NT2/D1 (cell line): ENCODE results near the gene SYK.

Source experiments
- DNase-seq: peaks from one replicate; pipeline ENCODE4 v3.0.0-alpha.2; 2011; ENCODE audit warnings: low read depth, low spot score
- H3K27me3 ChIP-seq: 2 replicates; pipeline ENCODE4 v1.6.0; 2011; ENCODE audit warnings: mild to moderate bottlenecking; ENCODE audit not compliant: insufficient read length, insufficient read depth
- H3K36me3 ChIP-seq: 2 replicates; pipeline ENCODE4 v1.6.1; 2011; ENCODE audit warnings: mild to moderate bottlenecking, low read length, mixed read lengths; ENCODE audit not compliant: insufficient read depth, insufficient read length
- H3K4me1 ChIP-seq: 2 replicates; pipeline ENCODE4 v1.5.1; 2011; ENCODE audit not compliant: insufficient read depth, insufficient read length
- H3K4me3 ChIP-seq: 2 replicates; pipeline ENCODE4 v1.5.1; 2011; ENCODE audit warnings: low read depth; ENCODE audit not compliant: insufficient read length
- H3K9ac ChIP-seq: 2 replicates; pipeline ENCODE4 v1.6.0; 2011; ENCODE audit warnings: low read depth; ENCODE audit not compliant: insufficient read length
- H3K9me3 ChIP-seq: 2 replicates; pipeline ENCODE4 v1.5.1; 2011; ENCODE audit warnings: mild to moderate bottlenecking, low read length; ENCODE audit not compliant: insufficient read depth
- SUZ12 ChIP-seq: IDR thresholded peaks from 2 replicates; pipeline ENCODE4 v1.6.1; 2011; ENCODE audit not compliant: insufficient read length, insufficient read depth; ENCODE audit errors: extremely low read depth
- YY1 ChIP-seq: IDR thresholded peaks from 2 replicates; pipeline ENCODE4 v1.6.1; 2011; ENCODE audit not compliant: insufficient read length, insufficient read depth
- ZNF274 ChIP-seq: IDR thresholded peaks from 2 replicates; pipeline ENCODE4 v1.6.1; 2011; ENCODE audit warnings: mild to moderate bottlenecking, low read depth, low read length

SYK gene

DNA sequence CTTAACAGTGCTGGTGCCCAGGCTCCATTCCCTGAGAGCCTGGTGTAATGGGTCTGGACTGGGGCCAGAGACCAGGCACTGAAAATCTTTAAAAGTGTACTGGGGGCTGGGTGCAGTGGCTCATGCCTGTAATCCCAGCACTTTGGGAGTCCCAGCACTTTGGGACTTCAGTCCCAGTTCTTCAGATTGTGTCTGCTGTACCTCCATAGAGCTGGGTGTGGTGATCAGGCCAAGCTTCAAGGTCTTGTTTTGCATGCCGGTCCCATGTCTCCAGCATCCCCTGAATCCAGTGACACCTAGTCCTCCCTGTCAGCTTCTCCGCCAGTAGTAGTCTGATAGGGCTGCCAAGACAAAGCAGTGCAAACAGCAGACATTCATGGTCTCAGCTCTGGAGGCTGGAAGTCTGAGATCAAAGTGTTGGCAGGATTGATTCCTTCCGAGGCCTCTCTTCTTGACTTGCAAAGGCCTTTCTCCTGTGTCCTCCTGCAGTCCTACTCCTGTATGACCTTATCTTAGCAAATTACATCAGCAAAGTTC lies 108.2 kb downstream of the SYK start:
- DNase-seq, result no peak
- Histone ChIP-seq H3K4me3 (no peak overlapping the region), H3K4me1 (no peaks in the 10 kb centered on the region), H3K9ac (no peak overlapping the region), H3K9me3 (peaks cover 15% of the 10 kb centered on the region), H3K36me3 (no peaks in the 10 kb centered on the region), H3K27me3 (no peaks in the 10 kb centered on the region)
- TF ChIP-seq YY1, result no peak
- TF ChIP-seq SUZ12, result no peak
- no peak for TF ChIP-seq ZNF274

DNA sequence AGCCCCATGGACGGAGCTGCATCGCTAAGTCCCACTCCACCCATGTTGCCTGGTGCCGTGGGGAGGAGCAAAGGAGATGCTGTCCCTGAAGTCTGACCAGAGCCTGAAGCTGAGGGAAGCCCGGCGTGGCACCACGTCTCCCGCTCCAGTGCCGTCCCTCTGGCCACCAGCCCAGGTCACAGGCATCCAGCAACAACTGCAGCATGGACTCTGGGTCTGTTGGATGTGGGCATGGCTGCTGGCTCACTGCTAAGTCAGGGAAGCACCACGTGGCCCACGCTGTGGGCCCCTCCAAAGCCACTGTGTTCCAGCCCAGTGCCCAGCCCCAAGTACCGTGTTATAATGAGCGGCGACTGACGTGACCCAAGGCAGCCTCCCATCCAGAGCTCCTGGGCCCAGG lies 112.6 kb downstream of the SYK start:
- no peaks in the 10 kb centered on the region for H3K4me1 ChIP-seq
- no peaks in the 10 kb centered on the region for H3K9me3 ChIP-seq
- H3K27me3 ChIP-seq, result no peaks in the 10 kb centered on the region
- H3K4me3 ChIP-seq, result no peak overlapping the region
- no peak for TF ChIP-seq YY1
- no peak for DNase-seq
- no peak overlapping the region for H3K9ac ChIP-seq
- H3K36me3 ChIP-seq, result no peaks in the 10 kb centered on the region

DNA sequence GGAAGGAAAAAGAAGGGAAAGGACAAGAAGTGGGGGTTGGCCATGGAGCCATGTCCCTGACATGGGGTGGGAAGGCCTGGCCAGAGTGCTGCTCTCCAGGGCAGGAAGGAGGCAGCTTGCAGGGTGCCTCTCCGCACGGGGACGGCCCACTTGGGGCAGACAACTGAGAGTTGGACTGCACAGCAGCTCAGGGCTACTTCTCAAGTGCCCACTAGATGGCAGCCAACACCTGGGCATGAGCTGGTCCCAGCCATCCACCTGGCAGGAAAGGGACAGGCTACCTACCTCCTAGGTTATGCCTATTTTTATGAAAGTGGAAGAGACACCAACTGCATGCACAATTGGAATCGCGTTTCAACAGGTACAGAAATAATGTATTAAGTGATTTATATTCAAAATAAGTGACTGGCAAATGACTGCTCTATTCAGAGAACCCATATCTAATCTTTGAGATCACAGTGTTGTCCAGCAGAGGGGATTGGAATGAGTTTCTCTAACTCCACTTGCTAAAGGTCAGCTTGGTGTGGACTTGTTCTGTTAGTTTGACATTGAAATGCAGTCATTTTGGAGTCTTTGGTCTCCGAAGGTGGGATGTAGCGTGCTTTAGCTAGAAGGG lies 113.4 kb downstream of the SYK start:
- TF ChIP-seq YY1 (no peak), ZNF274 (no peak), SUZ12 (no peak)
- Histone ChIP-seq H3K4me1 (no peaks in the 10 kb centered on the region), H3K4me3 (no peak overlapping the region), H3K9ac (no peak overlapping the region), H3K27me3 (no peaks in the 10 kb centered on the region), H3K9me3 (no peaks in the 10 kb centered on the region), H3K36me3 (no peaks in the 10 kb centered on the region)
- DNase-seq, result peak; percentile 77

DNA sequence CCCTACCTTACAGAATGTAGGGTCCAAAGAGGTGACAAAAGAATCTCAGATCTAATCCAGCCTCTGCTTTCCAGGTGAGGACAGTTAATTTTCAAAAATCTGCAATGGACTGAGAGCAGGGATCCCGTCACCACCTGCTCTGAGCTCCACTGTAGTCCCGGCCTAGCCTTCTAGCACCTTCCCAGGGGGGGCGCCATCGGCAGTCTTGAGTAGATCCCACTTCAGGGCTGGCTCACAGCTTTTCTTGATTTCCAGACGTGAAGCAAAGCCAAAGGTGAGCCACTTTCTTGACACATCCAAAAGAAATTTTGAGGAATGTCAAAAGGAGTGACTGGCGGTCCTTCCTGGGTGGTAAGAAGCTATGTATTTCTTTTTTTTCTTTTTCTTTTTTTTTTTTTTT lies 114.1 kb downstream of the SYK start:
- Histone ChIP-seq H3K36me3 (no peaks in the 10 kb centered on the region), H3K4me3 (no peak overlapping the region), H3K9me3 (no peaks in the 10 kb centered on the region), H3K4me1 (no peaks in the 10 kb centered on the region), H3K9ac (no peak overlapping the region), H3K27me3 (no peaks in the 10 kb centered on the region)
- peak; percentile 43 for DNase-seq
- TF ChIP-seq YY1, result no peak
- no peak for TF ChIP-seq ZNF274
- TF ChIP-seq SUZ12, result no peak

DNA sequence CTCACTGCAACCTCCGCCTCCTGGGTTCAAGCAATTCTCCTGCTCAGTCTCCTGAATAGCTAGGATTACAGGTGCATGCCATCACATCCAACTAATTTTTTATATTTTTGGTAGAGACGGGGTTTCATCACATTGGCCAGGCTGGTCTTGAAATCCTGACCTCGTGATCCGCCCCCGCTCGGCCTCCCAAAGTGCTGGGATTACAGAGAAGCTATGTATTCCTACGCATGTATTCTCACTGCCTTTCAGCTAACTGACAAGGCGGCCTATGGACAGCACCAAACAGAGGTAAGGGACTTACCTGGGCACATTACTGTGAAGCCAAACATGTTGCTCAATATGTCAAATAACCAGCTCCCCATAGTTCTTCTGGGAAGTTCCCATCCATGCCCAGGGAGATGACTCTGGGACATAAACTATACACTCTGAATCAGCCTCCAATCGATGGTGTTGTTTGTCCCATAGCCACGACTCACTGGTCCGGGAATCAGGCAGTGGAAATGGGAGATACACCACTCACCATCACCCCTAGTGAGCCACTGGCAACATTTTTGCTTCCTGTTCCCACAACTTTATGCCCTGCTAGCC lies 114.6 kb downstream of the SYK start:
- H3K27me3 ChIP-seq, result no peaks in the 10 kb centered on the region
- no peaks in the 10 kb centered on the region for H3K9me3 ChIP-seq
- TF ChIP-seq ZNF274, result no peak
- TF ChIP-seq SUZ12, result no peak
- TF ChIP-seq YY1, result no peak
- H3K9ac ChIP-seq, result no peak overlapping the region
- H3K4me1 ChIP-seq, result no peaks in the 10 kb centered on the region
- no peaks in the 10 kb centered on the region for H3K36me3 ChIP-seq
- no peak overlapping the region for H3K4me3 ChIP-seq
- DNase-seq, result no peak

DNA sequence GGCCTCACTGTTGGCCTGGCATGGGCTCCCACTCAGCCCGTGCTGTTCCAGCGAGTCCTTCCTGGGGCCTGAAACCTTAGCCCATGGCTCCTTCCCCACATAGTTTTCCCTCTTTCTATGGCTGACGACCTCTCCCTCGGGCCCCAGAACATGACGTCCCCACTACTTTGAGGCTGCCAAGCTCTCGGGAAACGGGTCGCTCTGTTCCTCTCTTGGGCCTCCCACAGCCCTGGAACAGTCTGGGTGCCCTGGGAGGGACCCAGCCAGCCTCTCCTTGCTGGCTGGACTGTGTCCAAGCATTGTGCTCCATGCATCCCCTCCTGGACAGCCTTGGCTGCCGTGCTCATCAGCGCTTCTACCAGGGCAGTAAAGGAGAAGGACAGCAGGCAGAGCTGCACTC lies 118.3 kb downstream of the SYK start:
- H3K9ac ChIP-seq, result no peak overlapping the region
- no peaks in the 10 kb centered on the region for H3K9me3 ChIP-seq
- H3K36me3 ChIP-seq, result no peaks in the 10 kb centered on the region
- H3K27me3 ChIP-seq, result no peaks in the 10 kb centered on the region
- TF ChIP-seq YY1 (no peak), ZNF274 (no peak), SUZ12 (no peak)
- no peak for DNase-seq
- no peaks in the 10 kb centered on the region for H3K4me1 ChIP-seq
- no peak overlapping the region for H3K4me3 ChIP-seq

DNA sequence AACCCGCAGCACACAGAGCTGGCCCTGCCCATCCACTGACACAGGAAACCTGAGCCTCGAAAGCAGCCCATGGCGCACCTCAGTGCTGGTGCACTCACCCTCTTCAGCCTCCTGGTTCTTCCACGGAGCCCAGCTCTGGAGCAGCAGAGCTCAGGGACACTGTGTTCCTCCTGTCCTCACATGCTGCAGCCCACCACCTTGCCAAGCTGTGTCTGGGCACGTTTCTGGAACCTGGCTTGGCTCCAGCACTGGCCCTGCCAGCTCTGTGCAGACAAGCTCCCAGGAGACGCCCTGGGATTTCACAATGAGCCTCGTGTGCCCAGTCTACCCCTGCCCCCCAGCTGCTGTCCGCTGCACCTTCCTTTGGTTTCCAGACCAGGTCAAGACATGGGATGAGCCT lies 119.5 kb downstream of the SYK start:
- H3K27me3 ChIP-seq, result no peaks in the 10 kb centered on the region

More for the DNA sequence above, 119.5 kb downstream of the SYK start:
- no peak overlapping the region for H3K9ac ChIP-seq
- no peaks in the 10 kb centered on the region for H3K4me1 ChIP-seq
- H3K36me3 ChIP-seq, result no peaks in the 10 kb centered on the region
- no peaks in the 10 kb centered on the region for H3K9me3 ChIP-seq
- no peak for DNase-seq
- H3K4me3 ChIP-seq, result no peak overlapping the region
- TF ChIP-seq SUZ12 (no peak), YY1 (no peak), ZNF274 (no peak)
